Mammary epithelial cell (primary cell): ENCODE data around the gene MED14.

Source experiments
- EZH2 ChIP-seq: IDR thresholded peaks from 2 replicates; pipeline ENCODE4 v1.6.1; 2012; ENCODE audit warnings: low read length, inconsistent platforms, borderline replicate concordance
- TF ChIP-seq, protein P1 (sequence below), 2 donors: IDR thresholded peaks in 1 of 2; conservative IDR thresholded peaks in 1 of 2; 2 replicates each; pipeline ENCODE4 v1.5.1; 2011 to 2012; ENCODE audit warnings: inconsistent platforms in 2 of 2, low read length in 2 of 2, mild to moderate bottlenecking in 2 of 2, control low read depth in 1 of 2, low read depth in 1 of 2; ENCODE audit not compliant: insufficient read depth in 1 of 2; ENCODE audit errors: extremely low read depth in 1 of 2

DNA sequence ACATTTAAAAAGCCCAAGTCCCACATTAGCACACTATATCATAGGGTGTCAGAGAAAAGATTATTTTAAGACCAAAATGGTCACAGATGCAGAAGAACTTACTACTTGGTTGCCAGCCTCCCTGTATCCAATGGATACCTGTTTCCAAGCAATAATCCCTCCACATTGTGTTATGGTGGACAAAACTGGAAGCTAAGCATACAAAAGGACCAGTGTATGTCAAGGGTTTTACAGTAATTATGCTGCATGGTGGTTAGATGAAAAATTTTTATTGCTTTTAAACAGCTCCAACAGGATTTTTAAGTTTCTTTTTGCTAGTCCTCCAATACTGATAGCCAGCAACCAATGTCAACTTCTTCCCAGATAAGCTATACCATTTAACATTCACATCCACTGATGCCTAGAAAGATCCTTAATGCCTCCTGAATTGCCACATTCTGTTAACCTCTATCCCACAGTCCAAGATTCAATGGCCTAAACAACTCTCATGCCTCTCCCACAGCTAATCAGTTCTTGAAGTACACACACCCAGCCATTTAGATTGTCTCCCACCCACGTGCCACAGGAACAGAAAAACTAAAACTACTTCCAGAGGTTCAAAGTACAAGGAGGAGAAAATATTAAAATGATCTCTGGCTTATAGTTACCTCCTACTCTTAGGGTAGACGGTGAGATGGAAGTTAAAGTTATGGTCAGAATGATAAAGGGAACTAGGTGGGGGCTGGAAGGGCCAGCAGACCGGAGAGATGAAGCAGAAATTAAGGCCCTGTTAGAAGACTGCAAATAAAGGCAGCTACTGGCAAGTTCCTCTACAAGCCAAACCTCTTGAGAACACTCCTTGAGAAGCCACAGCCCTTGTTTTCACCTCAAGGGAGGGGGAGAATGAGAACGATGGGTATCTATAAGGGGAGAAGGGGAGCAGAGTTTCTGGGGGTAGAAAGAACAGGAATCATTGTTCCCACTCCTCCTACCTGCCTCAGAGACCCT lies 5.5 kb downstream of the MED14 start:
- TF ChIP-seq, protein P1, sequence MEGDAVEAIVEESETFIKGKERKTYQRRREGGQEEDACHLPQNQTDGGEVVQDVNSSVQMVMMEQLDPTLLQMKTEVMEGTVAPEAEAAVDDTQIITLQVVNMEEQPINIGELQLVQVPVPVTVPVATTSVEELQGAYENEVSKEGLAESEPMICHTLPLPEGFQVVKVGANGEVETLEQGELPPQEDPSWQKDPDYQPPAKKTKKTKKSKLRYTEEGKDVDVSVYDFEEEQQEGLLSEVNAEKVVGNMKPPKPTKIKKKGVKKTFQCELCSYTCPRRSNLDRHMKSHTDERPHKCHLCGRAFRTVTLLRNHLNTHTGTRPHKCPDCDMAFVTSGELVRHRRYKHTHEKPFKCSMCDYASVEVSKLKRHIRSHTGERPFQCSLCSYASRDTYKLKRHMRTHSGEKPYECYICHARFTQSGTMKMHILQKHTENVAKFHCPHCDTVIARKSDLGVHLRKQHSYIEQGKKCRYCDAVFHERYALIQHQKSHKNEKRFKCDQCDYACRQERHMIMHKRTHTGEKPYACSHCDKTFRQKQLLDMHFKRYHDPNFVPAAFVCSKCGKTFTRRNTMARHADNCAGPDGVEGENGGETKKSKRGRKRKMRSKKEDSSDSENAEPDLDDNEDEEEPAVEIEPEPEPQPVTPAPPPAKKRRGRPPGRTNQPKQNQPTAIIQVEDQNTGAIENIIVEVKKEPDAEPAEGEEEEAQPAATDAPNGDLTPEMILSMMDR (conservative IDR thresholded peaks at IDR 0.05 in 1 of 2, IDR thresholded peaks at IDR 0.05 in 1 of 2; ENCODE audit: extremely low read depth in 1 of 2, insufficient read depth in 1 of 2, low read depth in 1 of 2, low read length in 2 of 2), result no peak
- TF ChIP-seq EZH2, result no peak
